ENCODE data around the gene WDTC1. TPM values are rescaled to one million over a fixed set of nuclear protein-coding genes. Genes with fewer than 3 reads are reported as not detected.
"Not testable (repeated sequence)": the region's sequence is repeated elsewhere in the genome, so short reads cannot be mapped to it uniquely, and the experiment has no call there.

The WDTC1 gene
- total RNA-seq, 5 donors from 2014 or later (not counting 1 experiment from before 2014, with no cell fraction given) = 39.4 to 55.9 (median 50.7) TPM

GRCh38 chr1:27238032-27238431 lies 3.6 kb downstream of the WDTC1 start:
- CTCF ChIA-PET = no interaction called here
- no peak overlapping the region for H3K27ac Mint-ChIP-seq
- no peaks in the 10 kb centered on the region for H3K36me3 ChIP-seq (ENCODE audit: control insufficient read depth in 2 of 2, extremely low read depth in 1 of 2, insufficient read depth in 1 of 2, low read length in 1 of 2)
- H3K36me3 Mint-ChIP-seq = no peaks in the 10 kb centered on the region
- POLR2A ChIA-PET = no interaction called here
- H3K27ac ChIP-seq (ENCODE audit: low read length) = no peak overlapping the region
- no peak overlapping the region for H3K4me3 Mint-ChIP-seq
- no peaks in the 10 kb centered on the region for H3K27me3 Mint-ChIP-seq
- no peaks in the 10 kb centered on the region for H3K27me3 ChIP-seq (replicated peaks in 1 of 2; ENCODE audit: control insufficient read depth in 2 of 2, extremely low read depth in 1 of 2, insufficient read depth in 2 of 2, low read length in 1 of 2)
- H3K9me3 ChIP-seq = no peaks in the 10 kb centered on the region
- H3K4me1 ChIP-seq (ENCODE audit: control insufficient read depth in 1 of 2, extremely low read depth in 1 of 2, insufficient read depth in 2 of 2, low read length in 2 of 2) = peaks cover 16 to 23% of the 10 kb centered on the region in 2 experiments
- H3K4me1 Mint-ChIP-seq = peaks cover 29 to 41% (median 37%) of the 10 kb centered on the region in 3 donors
- H3K9me3 Mint-ChIP-seq = no peaks in the 10 kb centered on the region
- H3K4me3 ChIP-seq (ENCODE audit: control insufficient read depth in 1 of 2, extremely low read depth in 1 of 2, low read length in 1 of 2) = no peak overlapping the region
- ATAC-seq (replicated peaks in 1 of 4) (no peak), DNase-seq (no peak)

- CTCF ChIA-PET = interaction anchor here (0.5 to 1.4 kb wide), 2 partner anchors 24 to 36 kb away, joined by 3 read pairs; no protein-coding TSS in a partner anchor
- Histone ChIP-seq H3K9me3 (no peaks in the 10 kb centered on the region), H3K36me3 (ENCODE audit: control insufficient read depth in 2 of 2, extremely low read depth in 1 of 2, insufficient read depth in 1 of 2, low read length in 1 of 2) (no peaks in the 10 kb centered on the region), H3K4me3 (ENCODE audit: control insufficient read depth in 1 of 2, extremely low read depth in 1 of 2, low read length in 1 of 2) (no peak overlapping the region), H3K27me3 (replicated peaks in 1 of 2; ENCODE audit: control insufficient read depth in 2 of 2, extremely low read depth in 1 of 2, insufficient read depth in 2 of 2, low read length in 1 of 2) (no peaks in the 10 kb centered on the region), H3K27ac (ENCODE audit: low read length) (no peak overlapping the region), H3K4me1 (ENCODE audit: control insufficient read depth in 1 of 2, extremely low read depth in 1 of 2, insufficient read depth in 2 of 2, low read length in 2 of 2) (no peaks in the 10 kb centered on the region)
- Mint-ChIP-seq H3K36me3 (peaks cover 15% of the 10 kb centered on the region), H3K4me1 (peaks cover 6 to 22% (median 17%) of the 10 kb centered on the region in 3 donors), H3K9me3 (no peaks in the 10 kb centered on the region), H3K27ac (no peak overlapping the region), H3K4me3 (no peak overlapping the region), H3K27me3 (no peaks in the 10 kb centered on the region)
- ATAC-seq (replicated peaks in 1 of 4) (no peak), DNase-seq (no peak)
- POLR2A ChIA-PET = interaction anchor here in 1 of 2 donors (0.6 kb wide), 2 partner anchors 77 to 609 kb away, joined by 4 read pairs; no protein-coding TSS in a partner anchor
- WGBS (ENCODE audit: insufficient coverage) = 97% methylated on average over 4 of the region's 4 CpGs
Observed at GRCh38 chr1:27241677-27242076, 7.2 kb downstream of the WDTC1 start.

DNA sequence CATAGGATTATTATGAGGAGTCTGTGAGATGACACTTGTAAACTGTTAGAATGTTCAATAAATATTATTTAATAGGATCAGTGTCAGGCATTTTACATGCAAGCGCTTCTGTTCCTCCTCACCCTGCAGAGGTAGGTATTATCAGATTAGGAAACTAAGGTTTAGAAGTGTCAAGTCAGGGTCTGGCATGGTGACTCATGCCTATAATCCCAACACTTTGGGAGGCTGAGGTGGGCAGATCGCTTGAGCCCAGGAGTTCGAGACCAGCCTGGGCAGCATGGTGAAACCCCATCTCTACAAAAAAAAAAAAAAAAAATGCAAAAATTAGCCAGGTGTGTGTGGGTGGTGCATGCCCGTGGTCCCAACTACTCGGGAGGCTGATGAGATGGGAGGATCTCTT lies 9.2 kb downstream of the WDTC1 start:
- no CpG with 5 or more reads among the region's 5 CpGs for WGBS (ENCODE audit: insufficient coverage)
- H3K4me3 ChIP-seq (ENCODE audit: control insufficient read depth in 1 of 2, extremely low read depth in 1 of 2, low read length in 1 of 2); H3K27me3 ChIP-seq (replicated peaks in 1 of 2; ENCODE audit: control insufficient read depth in 2 of 2, extremely low read depth in 1 of 2, insufficient read depth in 2 of 2, low read length in 1 of 2); DNase-seq; H3K9me3 ChIP-seq; H3K27ac Mint-ChIP-seq; ATAC-seq (replicated peaks in 1 of 4); POLR2A ChIA-PET; H3K4me1 ChIP-seq (ENCODE audit: control insufficient read depth in 1 of 2, extremely low read depth in 1 of 2, insufficient read depth in 2 of 2, low read length in 2 of 2); H3K9me3 Mint-ChIP-seq; H3K4me3 Mint-ChIP-seq; H3K27ac ChIP-seq (ENCODE audit: low read length); H3K27me3 Mint-ChIP-seq; H3K36me3 ChIP-seq (ENCODE audit: control insufficient read depth in 2 of 2, extremely low read depth in 1 of 2, insufficient read depth in 1 of 2, low read length in 1 of 2): not testable (repeated sequence)
- Mint-ChIP-seq H3K36me3 (peaks cover 26% of the 10 kb centered on the region), H3K4me1 (peaks cover 0 to 20% (median 13%) of the 10 kb centered on the region in 3 donors)
- CTCF ChIA-PET = interaction anchor here in 1 of 2 donors (1.2 kb wide), 1 partner anchor 9 kb away, joined by 5 read pairs; the partner anchor contains the start of gene WDTC1

DNA sequence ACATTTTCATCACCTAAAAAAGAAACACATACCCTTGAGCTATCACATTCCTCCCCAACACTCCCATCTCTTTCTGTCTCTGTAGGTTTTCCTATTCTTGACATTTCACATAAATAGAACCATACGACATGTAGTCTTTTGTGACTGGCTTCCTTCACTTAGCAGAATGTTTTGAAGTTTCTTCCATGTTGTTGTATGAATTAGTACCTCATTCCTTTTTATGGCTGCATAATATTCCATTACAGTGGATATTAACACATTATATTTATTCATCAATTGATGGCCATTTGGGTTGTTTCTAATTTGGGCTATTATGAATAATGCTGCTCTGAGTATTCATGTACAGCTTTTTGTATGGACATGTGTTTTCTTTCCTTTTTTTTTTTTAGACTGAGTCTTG lies 11.8 kb downstream of the WDTC1 start:
- ATAC-seq (replicated peaks in 1 of 4) (no peak), DNase-seq (no peak)
- H3K9me3 Mint-ChIP-seq = no peaks in the 10 kb centered on the region
- no peaks in the 10 kb centered on the region for H3K36me3 ChIP-seq (ENCODE audit: control insufficient read depth in 2 of 2, extremely low read depth in 1 of 2, insufficient read depth in 1 of 2, low read length in 1 of 2)
- no peaks in the 10 kb centered on the region for H3K27me3 ChIP-seq (replicated peaks in 1 of 2; ENCODE audit: control insufficient read depth in 2 of 2, extremely low read depth in 1 of 2, insufficient read depth in 2 of 2, low read length in 1 of 2)
- H3K27ac Mint-ChIP-seq = no peak overlapping the region
- peaks cover 26% of the 10 kb centered on the region for H3K36me3 Mint-ChIP-seq
- ChIA-PET CTCF (no interaction called here), POLR2A (interaction anchor here in 1 of 2 donors (0.6 kb wide), 1 partner anchor 1062 kb away, joined by 7 read pairs; no protein-coding TSS in a partner anchor)
- H3K27ac ChIP-seq (ENCODE audit: low read length) = no peak overlapping the region
- no peaks in the 10 kb centered on the region for H3K4me1 ChIP-seq (ENCODE audit: control insufficient read depth in 1 of 2, extremely low read depth in 1 of 2, insufficient read depth in 2 of 2, low read length in 2 of 2)
- no peak overlapping the region for H3K4me3 Mint-ChIP-seq
- H3K27me3 Mint-ChIP-seq = no peaks in the 10 kb centered on the region
- H3K9me3 ChIP-seq = no peaks in the 10 kb centered on the region
- peaks cover 9 to 23% (median 18%) of the 10 kb centered on the region in 3 donors for H3K4me1 Mint-ChIP-seq
- H3K4me3 ChIP-seq (ENCODE audit: control insufficient read depth in 1 of 2, extremely low read depth in 1 of 2, low read length in 1 of 2) = no peak overlapping the region
- no CpG with 5 or more reads among the region's 1 CpG for WGBS (ENCODE audit: insufficient coverage)

- Histone ChIP-seq H3K9me3 (no peaks in the 10 kb centered on the region), H3K27ac (ENCODE audit: low read length) (no peak overlapping the region), H3K4me3 (ENCODE audit: control insufficient read depth in 1 of 2, extremely low read depth in 1 of 2, low read length in 1 of 2) (no peak overlapping the region), H3K4me1 (ENCODE audit: control insufficient read depth in 1 of 2, extremely low read depth in 1 of 2, insufficient read depth in 2 of 2, low read length in 2 of 2) (peaks cover 17 to 20% of the 10 kb centered on the region in 2 experiments), H3K36me3 (ENCODE audit: control insufficient read depth in 2 of 2, extremely low read depth in 1 of 2, insufficient read depth in 1 of 2, low read length in 1 of 2) (peaks cover 0 to 5% of the 10 kb centered on the region in 2 donors), H3K27me3 (replicated peaks in 1 of 2; ENCODE audit: control insufficient read depth in 2 of 2, extremely low read depth in 1 of 2, insufficient read depth in 2 of 2, low read length in 1 of 2) (no peaks in the 10 kb centered on the region)
- peak overlapping the region in 1 of 3 donors; percentile 70 for H3K4me3 Mint-ChIP-seq
- H3K27me3 Mint-ChIP-seq = no peaks in the 10 kb centered on the region
- POLR2A ChIA-PET = no interaction called here
- 80% methylated on average over 1 of the region's 3 CpGs for WGBS (ENCODE audit: insufficient coverage)
- ATAC-seq (replicated peaks in 1 of 4) = no peak
- no peak for DNase-seq
- H3K36me3 Mint-ChIP-seq = peaks cover 9% of the 10 kb centered on the region
- H3K4me1 Mint-ChIP-seq = peaks cover 57 to 63% (median 63%) of the 10 kb centered on the region in 3 donors
- no peaks in the 10 kb centered on the region for H3K9me3 Mint-ChIP-seq
- CTCF ChIA-PET = interaction anchor here in 1 of 2 donors (0.5 kb wide), 1 partner anchor 264 kb away, joined by 3 read pairs; no protein-coding TSS in a partner anchor
- peak overlapping the region; percentile 52 to 77 for H3K27ac Mint-ChIP-seq
Observed at GRCh38 chr1:27253596-27253995, 19.2 kb downstream of the WDTC1 start.

DNA sequence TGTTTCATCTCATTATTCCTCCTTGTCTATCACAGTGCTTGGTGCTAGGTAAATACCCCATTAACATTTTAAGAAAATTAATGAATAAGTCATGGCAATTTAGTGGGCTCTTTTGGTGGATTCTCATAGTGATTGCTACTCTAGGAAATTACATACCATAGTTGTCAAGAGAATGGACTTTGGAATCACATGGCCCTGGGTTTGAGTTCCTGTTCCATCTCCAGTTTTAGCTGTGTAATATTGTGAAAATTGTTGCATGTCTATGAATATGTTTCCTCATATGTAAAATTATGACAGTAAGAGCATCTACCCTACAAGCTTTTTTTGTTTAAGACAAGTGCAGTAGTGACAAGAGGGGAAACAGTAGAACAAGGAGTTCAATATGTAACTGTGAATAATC lies 20.7 kb downstream of the WDTC1 start:
- Histone ChIP-seq H3K27me3 (replicated peaks in 1 of 2; ENCODE audit: control insufficient read depth in 2 of 2, extremely low read depth in 1 of 2, insufficient read depth in 2 of 2, low read length in 1 of 2) (no peaks in the 10 kb centered on the region), H3K27ac (ENCODE audit: low read length) (no peak overlapping the region), H3K4me3 (ENCODE audit: control insufficient read depth in 1 of 2, extremely low read depth in 1 of 2, low read length in 1 of 2) (no peak overlapping the region), H3K4me1 (ENCODE audit: control insufficient read depth in 1 of 2, extremely low read depth in 1 of 2, insufficient read depth in 2 of 2, low read length in 2 of 2) (peaks cover 23 to 26% of the 10 kb centered on the region in 2 experiments), H3K9me3 (no peaks in the 10 kb centered on the region), H3K36me3 (ENCODE audit: control insufficient read depth in 2 of 2, extremely low read depth in 1 of 2, insufficient read depth in 1 of 2, low read length in 1 of 2) (peaks cover 0 to 5% of the 10 kb centered on the region in 2 donors)
- H3K4me3 Mint-ChIP-seq = peak overlapping the region in 1 of 3 donors; percentile 13
- ChIA-PET CTCF (interaction anchor here in 1 of 2 donors (0.6 kb wide), 1 partner anchor 422 kb away, joined by 6 read pairs; no protein-coding TSS in a partner anchor), POLR2A (interaction anchor here (0.5 to 0.8 kb wide), 3 partner anchors 12 to 1171 kb away, joined by 3 to 15 read pairs (median 3); no protein-coding TSS in a partner anchor)
- peaks cover 9% of the 10 kb centered on the region for H3K36me3 Mint-ChIP-seq
- H3K27ac Mint-ChIP-seq = peak overlapping the region in 1 of 2 donors; percentile 2
- no peak for DNase-seq
- no peak for ATAC-seq (replicated peaks in 1 of 4)
- no peaks in the 10 kb centered on the region for H3K9me3 Mint-ChIP-seq
- H3K27me3 Mint-ChIP-seq = no peaks in the 10 kb centered on the region
- H3K4me1 Mint-ChIP-seq = peaks cover 58 to 60% (median 59%) of the 10 kb centered on the region in 3 donors

Measured in T-cell (primary cell).